NCI-H774 (cell line): ENCODE data around the gene AKAP6.

Experiments
- DNase-seq: peaks from one replicate; lab custom pipeline; 2025; lab: John Stamatoyannopoulos, UW

The AKAP6 gene

DNA sequence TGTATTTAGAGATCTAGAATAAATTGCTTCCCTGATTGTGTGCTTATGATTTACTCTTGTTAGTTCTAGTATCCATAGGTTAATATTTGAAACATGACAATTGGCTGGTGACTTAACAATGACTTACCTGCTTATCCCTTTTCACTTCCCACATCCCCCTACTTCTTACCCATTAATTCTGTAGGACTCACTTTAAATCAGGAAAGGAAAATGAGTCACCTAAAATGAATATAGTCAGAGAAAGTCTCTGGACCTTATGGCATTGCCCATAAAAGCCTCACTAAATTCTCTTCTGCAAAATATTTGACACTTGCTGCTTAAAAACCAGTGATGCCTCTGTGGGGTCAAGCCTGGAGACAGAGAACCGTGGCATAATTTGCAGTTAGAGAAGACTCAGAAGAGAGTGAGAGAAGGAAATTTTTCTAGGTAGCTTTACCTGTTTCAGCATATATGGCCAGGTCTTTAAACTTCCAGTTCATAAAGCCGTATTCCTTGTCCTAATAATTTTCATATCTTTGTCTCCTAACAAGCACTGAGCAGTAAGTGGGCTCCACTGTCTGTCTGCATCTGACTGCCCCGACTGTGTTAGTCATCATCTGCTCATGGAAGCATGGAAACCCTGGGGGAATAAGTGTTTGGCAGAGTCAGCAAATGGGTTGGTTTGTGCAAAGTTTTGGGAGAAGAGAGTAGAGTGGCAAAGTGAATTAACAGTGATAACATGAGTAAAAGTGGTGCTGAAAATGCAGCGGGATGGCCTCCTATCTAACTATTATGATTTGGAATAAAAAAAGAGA lies 294.4 kb downstream of the AKAP6 start:
- DNase-seq = no peak

DNA sequence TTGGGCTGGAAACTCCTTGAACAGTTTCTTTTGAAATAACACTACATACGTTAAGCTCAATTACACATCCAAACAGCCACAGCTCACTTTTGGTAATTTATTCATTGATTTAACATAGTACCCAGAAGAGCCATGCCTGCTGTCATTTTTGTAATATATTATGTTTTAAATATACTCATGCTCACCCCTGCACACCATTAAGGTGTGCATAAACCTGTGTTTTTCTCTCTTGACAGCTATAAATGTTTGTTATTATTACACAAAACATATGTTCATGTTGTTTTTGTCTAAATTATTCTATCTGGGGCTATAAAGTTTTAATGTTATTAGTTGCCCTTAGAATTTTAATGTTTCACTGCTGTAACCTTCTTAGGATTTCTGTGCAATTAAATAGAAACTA lies 296.1 kb downstream of the AKAP6 start:
- no peak for DNase-seq

DNA sequence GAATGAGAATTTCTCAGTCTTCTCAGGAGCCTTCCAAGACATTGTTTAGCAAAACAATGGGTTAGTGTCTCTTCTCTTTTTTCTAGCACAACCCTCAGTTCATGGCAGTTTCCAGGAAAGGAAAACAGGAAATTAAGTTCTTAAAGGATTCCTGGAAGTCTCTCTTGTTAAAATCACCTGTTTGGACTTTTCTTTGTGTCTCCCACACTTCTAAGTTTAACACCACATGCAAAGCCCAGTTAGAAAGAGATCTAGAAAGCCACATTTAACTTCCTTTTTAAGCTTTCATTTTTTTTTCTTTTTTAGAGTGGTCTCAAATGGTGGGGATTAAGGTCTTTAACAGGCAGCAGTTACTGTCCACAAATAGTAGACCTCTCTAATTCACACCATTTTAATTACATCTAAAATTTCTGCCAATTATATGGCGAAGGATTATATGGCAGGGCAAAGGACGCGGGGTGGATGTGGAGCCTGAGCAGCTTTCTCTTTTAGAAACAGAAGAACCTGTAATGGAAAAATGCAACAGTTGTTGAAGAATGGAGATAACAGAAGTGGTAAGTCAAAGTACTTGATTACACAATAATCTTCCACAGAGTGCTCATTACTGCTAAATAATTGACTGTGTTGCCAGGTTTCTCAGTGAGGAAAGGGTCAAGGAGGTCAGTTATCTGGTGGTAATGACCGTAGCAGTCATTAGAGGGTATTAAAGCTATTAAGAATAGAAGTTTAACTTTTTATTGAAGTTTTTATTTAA lies 298.6 kb downstream of the AKAP6 start:
- DNase-seq = no peak

DNA sequence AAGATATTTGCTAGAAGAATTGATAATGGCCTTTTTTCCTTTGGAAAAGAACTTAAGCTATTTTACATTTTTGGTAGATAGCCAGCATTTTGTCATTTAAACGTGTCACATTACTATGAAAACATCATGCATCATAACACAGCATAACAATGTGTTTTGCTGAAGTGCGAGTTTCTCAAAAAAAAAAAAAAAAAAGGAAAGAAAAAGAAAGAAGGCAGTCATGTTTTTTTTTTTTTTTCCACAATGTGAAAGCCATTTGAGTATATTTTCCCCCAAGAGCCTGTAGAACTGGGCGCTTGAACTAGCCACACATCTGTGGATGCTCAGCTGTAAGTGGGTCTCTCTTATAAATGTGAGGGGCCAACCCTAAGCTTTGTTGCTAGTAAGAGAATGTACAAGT lies 300.1 kb downstream of the AKAP6 start:
- DNase-seq = no peak

DNA sequence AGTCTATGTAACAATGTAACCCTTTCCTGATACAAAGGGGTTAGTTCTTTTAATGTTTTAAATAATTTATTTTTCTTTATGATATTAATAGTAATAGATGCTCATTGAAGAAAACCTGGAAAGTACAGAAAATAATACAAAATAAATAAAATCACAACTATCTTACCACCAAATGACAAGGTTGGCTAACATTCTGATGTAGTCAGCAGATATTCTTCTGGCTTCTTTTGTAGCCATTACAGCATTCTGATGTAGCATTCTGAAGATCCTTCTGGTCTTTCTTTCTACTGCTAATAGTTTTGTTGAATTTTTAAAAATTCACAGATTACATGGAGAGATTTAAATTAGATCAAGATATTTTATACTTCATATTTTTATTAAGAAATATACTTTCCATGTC lies 301.6 kb downstream of the AKAP6 start:
- DNase-seq = no peak

DNA sequence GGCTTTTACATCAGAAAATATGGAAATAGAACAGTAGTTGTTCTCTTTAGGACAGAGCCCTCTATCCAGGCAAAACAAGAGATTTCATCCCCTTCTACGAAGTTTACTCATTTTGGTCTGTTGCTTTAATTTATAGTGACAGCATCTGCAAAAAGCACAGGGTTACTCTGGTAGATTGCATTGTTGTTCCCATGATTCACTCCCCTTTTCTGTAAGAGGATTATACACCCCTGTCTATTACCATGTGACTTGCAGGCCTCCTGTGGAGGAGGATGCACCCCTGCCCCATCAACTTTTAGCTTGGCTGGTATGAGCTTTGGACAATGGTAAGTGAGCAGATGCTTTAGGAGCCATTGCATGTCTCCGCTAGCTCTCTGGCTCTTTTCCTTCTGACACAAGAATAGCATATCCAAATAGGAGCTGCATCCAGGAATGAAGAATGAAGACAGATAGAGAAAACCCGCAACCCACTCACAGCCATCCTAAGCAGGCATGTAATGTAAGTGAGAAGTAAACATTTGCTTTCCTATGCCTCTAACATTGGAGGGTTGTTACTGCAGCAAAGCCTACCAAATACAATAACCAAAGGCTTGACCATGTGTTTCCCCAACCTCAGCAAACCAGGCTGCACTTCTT lies 304.2 kb downstream of the AKAP6 start:
- no peak for DNase-seq

DNA sequence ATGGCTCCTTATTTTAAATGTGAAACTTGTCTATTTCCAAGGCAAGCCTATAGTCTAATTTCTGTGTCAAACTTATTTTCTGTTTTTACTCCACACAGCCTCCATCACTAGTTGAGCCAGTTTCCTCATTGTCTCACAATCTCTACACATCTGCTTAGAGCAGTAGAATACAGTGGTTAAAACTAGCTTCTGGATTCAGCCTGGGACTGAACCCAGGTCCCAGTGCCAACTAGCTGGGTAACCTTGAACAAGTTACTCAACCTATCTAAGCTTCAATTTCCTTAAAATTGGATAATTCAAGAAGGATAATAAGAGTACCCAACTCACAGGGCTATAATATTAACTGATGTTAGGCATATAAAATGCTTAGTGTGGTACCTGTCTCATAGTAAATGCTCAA lies 304.8 kb downstream of the AKAP6 start:
- DNase-seq = no peak

DNA sequence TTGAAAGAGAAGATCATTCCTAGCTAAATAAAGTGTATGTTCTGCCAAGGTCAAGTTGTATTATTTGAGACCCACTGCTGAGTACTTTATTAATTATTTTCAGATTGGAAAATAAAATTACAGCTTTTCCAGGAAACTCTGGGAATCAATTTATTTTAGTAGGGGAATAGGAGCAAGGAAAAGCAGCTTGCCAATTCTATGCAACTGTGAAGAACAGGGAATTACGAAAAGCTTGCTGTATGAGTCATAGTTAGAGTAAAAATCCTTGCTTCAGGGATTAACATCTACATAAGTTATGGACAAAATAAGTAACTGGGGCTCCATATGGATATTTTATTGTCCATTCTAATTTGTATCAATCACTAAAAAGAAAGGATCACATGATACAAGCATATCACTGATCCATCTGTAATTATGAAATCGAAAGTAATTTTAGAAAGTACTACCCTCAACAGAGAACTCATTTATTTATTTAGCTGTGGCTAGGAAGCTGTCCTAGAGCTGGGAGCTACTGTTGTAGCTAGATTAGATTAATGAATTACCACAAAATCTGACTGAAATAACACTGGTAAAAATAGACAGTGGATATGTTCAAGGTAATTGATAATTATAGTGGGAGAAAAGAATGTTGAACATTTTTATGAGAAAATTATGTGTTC lies 306.1 kb downstream of the AKAP6 start:
- peak; percentile 12 for DNase-seq

DNA sequence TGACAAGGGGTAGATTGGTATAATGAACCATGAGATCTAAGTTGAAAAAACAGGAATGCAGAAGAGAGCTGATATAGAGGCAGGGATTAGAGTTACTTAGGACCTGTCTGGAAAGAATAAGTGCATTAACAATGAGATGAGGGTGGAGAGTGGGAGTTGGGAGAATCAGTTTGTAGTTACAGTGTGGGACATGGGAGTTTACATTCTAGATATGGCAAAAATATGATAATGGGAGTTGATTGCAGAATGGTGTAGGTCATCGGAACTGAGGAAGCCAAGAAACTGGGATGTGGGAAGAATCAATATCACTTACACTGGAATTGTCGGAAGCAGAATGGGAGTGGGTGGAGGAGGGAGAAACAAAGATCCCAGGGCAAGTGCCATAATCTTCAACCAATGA lies 308.5 kb downstream of the AKAP6 start:
- DNase-seq = no peak

DNA sequence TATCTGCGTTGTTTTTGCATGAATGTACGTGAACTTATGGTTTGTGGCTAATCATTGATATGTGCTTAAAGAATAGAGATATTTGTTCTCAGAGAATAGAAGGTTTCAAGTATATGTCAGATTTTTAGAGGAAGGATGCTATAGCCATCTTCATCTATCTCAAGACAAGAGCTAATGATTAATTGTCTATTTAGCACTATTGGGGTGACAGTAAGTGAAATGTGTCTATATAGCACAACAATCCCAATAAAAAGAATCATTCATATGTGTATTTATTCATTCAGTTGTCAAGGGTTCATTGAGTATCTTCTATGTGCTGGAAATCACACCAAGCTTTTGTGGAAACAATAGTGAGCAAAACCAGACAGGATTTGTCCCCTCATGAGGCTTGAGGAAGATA lies 310.1 kb downstream of the AKAP6 start:
- DNase-seq = no peak

DNA sequence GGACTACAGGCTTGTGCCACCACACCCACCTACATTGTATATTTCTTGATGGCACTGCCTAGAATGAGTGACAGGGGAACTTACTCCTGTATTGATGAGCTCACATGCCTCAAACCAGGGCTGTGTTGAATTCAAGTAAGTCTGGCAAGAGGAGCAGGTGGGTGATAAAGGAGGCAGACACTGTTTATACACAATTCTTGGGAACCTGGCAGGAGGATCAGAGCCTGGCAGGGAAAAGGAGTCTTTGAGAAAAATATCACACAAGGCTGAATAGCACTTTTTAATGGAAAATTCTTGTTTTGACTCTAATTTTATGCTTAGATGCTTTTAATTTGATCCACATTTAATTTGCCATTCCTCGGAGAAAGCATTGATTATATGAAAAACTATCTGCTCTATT lies 316.5 kb downstream of the AKAP6 start:
- DNase-seq = no peak

DNA sequence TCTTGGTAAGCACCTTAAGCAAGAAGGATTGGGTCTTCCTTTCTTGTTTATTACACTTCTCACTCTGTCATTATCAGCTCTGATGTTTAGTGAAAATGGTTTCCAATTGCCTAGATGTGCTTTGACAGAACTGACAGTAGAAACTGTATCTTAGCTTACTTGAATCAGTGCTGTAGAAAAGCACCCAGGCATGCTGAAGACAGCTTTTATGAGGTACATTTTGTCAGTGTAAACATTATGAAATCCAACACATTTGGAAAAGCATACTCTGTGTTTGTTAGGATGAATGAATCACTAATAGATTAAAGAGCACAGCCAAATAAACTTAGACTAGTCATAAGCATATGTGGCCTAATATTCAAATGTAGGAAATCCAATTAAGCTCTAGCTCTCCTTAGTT lies 319.3 kb downstream of the AKAP6 start:
- no peak for DNase-seq

DNA sequence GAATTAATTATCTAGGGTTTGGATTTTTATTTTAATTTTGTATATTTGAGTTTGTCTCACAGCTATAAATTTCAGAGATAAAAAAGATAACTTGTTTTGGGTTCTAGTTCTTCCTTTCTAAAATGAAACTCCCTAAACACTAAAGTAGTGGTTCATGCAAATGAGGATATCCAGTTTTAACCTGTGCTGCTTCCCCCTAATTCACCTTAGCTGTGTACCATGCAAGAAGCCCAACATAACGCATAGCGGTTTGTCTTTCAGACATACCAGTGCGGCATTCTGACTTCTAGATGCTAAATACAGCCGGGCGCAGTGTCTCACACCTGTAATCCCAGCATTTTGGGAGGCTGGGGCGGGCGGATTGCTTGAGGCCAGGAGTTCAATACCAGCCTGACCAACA lies 320.9 kb downstream of the AKAP6 start:
- no peak for DNase-seq

DNA sequence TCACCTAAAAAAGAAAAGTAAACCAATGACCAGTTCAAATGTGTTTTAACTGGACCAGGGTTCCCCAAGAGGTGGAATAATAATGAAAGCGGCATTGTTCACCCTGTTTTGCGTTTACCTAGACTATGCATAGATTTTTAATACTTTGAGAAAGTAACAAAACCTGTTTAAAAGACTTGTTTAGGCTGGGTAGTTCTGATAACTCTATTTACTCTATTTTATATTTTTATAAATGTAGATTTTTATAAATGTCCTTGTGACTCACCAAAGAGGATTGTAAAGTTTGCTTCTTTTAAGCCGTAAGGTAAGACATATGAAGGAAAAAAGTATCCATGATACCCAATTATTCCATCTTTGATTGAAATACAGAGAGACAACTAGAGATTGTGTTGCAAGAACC lies 321.6 kb downstream of the AKAP6 start:
- DNase-seq = no peak

DNA sequence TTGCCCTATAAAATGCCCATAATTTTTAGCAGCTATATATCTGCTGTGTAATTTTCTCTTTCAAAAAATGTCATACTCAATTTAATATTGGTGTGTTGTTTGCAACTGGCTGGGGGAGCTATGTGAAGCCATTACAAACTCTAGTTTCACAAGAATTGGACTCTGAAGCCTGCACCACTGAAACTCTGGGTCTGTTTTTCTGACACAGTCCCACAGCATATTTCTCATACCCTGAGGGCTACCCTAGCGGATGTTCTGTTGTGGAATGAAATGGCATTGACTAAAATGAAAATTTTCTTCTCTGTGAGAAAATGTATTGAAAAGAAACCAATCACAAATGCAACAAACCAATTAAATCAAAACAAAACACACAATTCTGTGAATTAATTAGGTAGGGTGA lies 325.0 kb downstream of the AKAP6 start:
- no peak for DNase-seq

DNA sequence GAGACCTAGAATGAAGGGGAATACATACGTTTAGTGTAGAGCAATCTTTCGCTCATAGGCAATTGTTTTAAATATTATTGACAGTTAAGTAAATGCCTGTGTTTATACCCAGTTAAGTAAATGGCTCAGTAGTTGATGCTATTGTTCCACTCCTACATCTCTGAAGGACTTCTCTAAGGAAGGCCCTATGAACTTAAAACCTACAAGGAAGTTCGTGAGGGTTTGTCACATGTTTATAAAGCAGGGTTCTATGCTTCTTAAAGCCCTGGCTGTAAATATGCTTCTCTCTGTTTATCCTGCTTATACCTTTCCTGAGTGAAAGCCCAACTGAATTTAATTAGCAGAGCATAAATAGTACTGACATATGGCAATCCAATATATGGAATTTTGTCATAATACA lies 327.5 kb downstream of the AKAP6 start:
- no peak for DNase-seq

DNA sequence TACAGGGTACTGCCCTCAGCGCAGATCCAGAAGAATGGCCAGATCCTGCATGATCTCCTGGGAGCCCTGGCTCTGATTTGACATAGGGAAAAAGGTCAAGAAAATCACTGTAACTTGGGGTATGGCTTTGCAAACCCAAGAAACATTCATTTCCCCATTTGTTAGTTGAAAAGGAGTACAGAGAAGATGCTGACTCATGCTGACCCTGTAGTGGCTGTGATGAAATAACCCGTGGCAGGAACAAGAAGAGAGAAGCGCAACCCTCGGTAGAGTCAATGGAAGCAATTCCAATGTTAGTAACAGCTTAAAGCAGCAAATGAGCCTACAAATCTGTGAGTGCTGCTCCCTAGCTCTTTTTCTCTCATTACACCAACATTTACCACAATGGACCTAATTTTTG lies 328.0 kb downstream of the AKAP6 start:
- DNase-seq = no peak

DNA sequence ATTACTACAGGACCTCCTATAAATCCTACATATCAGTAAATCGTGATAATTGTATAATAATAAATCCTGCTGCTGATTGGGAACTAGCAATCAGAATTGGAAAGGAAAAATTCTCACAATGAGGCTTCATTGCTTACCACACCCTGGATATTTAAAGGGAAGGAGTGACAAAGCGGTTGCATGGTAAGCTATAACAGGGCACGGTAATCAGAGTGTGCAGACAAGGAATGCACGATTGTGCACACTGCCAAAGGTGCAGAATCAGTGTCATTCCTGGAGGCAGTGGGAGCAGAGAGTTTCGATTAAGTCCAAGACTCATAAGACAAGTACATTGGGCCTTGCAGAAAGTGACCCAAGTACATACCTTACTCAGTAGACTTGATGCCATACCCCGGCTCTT lies 332.1 kb downstream of the AKAP6 start:
- DNase-seq = no peak

DNA sequence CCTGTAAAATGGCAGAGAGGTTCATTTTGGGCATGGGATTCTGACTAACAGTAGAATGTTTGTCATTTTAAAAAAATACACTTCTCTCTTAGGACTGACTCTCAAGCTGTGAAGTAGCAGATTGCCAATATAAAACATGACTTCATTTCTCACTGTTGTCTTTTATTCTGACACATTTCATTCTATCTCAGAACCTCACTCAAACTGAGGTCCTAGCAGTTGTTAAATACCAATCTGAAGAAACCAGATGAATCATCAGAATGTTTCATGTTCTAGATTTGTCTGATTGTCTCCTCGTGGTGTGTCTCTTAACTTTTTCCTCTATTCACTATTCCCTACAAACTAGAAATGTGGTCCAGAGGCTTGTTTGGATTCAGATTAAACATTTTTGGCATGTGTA lies 333.1 kb downstream of the AKAP6 start:
- DNase-seq = no peak

DNA sequence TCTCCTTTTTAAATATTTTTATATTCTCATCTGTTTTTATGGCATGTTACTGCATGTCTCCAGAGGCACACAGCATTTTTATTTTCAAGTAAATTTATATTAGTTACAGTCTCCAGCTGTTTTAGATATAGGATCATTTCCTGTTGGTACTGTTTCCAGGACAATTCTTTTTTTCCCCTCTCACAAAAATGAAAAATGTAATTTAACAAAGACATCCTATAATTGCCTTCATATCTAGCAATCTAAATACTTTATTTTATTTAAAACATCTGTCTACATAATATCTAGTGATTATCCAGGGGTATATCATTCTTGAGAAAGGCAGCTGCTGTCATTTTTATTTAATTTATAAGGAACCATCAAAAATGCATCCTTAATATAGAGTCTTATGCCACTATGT lies 337.2 kb downstream of the AKAP6 start:
- no peak for DNase-seq

DNA sequence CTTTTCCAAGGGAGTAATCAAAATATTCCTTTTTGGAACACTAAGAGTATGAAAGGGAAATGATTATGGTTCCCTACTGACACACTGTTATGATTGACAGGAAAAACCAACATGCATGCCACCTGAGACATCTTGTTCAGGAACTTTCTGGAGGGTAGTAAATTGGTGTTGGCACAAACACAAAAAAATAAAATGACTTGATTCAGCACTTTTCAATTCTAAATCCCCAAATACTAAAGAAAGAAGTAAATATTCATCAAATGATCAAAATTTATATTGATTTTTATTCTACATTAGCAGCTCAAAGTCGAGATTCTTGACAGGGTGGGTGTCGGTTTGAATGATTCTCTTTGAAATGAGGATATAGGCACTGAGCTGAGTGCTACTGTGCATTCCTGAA lies 338.2 kb downstream of the AKAP6 start:
- DNase-seq = no peak

DNA sequence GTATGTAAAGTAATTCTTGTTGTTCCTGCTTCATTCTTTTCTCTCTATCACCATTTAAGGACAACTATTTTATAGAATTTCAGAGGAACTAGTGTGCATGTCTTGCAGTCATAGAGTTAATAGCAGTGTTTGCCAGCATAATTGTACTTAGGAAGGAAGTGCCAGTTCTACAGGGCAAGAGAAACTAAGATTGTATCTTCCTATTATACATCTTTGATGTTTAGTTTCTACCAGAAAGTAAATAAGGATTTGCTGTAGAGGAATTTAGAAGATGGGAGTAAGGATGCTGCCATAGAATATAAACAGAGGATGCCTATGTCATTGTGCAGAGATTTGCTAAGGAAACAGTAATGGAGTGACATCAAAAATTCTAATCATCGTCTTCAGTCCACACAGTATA lies 338.7 kb downstream of the AKAP6 start:
- no peak for DNase-seq

DNA sequence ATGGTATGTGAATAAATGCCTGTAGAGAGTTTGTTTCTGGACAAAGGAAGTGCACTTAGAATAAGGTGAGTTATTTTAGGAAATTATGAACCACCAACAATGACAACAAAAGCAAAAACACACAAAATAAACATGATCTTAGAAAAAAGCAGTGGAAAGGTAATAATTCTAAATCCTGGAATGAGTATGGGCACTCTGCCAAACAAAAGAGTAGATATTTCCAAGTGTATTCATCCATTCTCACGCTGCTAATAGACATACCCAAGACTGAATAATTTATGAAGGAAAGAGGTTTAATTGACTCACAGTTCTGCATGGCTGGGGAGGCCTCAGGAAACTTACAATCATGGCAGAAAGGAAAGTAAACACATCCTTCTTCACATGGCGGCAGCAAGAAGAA lies 340.3 kb downstream of the AKAP6 start:
- DNase-seq = no peak
